ENCODE results near the gene VPS13C.

GRCh38 chr15:62107571-62108121 lies 47.4 kb upstream of the VPS13C start:
- TF ChIP-seq, protein P1, sequence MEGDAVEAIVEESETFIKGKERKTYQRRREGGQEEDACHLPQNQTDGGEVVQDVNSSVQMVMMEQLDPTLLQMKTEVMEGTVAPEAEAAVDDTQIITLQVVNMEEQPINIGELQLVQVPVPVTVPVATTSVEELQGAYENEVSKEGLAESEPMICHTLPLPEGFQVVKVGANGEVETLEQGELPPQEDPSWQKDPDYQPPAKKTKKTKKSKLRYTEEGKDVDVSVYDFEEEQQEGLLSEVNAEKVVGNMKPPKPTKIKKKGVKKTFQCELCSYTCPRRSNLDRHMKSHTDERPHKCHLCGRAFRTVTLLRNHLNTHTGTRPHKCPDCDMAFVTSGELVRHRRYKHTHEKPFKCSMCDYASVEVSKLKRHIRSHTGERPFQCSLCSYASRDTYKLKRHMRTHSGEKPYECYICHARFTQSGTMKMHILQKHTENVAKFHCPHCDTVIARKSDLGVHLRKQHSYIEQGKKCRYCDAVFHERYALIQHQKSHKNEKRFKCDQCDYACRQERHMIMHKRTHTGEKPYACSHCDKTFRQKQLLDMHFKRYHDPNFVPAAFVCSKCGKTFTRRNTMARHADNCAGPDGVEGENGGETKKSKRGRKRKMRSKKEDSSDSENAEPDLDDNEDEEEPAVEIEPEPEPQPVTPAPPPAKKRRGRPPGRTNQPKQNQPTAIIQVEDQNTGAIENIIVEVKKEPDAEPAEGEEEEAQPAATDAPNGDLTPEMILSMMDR (IDR thresholded peaks at IDR 0.05 in 2 of 3, conservative IDR thresholded peaks at IDR 0.05 in 1 of 3; ENCODE audit: borderline replicate concordance in 1 of 3, insufficient read depth in 1 of 3, low read depth in 2 of 3, low read length in 2 of 3), result no peak
- no peak for TF ChIP-seq SP1 (IDR thresholded peaks at IDR 0.05; ENCODE audit: low read depth)
- no peak for TF ChIP-seq ZNF274 (IDR thresholded peaks at IDR 0.05; ENCODE audit: low read depth, low read length)
- TF ChIP-seq, protein P2, sequence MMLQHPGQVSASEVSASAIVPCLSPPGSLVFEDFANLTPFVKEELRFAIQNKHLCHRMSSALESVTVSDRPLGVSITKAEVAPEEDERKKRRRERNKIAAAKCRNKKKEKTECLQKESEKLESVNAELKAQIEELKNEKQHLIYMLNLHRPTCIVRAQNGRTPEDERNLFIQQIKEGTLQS (IDR thresholded peaks at IDR 0.05), result no peak
- no peak for TF ChIP-seq POLR2A (IDR thresholded peaks at IDR 0.05; ENCODE audit: borderline replicate concordance, extremely low read depth, insufficient read depth, insufficient read length)
- TF ChIP-seq POLR2AphosphoS5 (IDR thresholded peaks at IDR 0.05; ENCODE audit: low read depth, low read length), result no peak
- no peak for TF ChIP-seq SRF (IDR thresholded peaks at IDR 0.05; ENCODE audit: low read depth)
- no peak for TF ChIP-seq EZH2 (IDR thresholded peaks at IDR 0.05)
- TF ChIP-seq CEBPB (IDR thresholded peaks at IDR 0.05; ENCODE audit: low read depth), result no peak
